ENCODE results near the gene KLHDC4. TPM values are rescaled to one million over a fixed set of nuclear protein-coding genes. Genes with fewer than 3 reads are reported as not detected.
"Not testable (repeated sequence)": the region's sequence is repeated elsewhere in the genome, so short reads cannot be mapped to it uniquely, and the experiment has no call there.

KLHDC4 gene
- total RNA-seq, 1 experiment from 2014 or later = 117 TPM

- BruUV-seq (replicated peaks) = no TSS peak
These were observed 13.2 kb upstream of the KLHDC4 start for GRCh38 chr16:87778830-87779579.

GRCh38 chr16:87778476-87778829 lies 12.7 kb upstream of the KLHDC4 start:
- no peak for DNase-seq
- no peaks in the 10 kb centered on the region for H3K36me3 ChIP-seq (ENCODE audit: control insufficient read depth, insufficient read depth, low read length)
- CTCF ChIA-PET = interaction anchor here (0.6 to 4.0 kb wide), 17 partner anchors 10 to 93 kb away, joined by 3 to 80 read pairs (median 4); partner anchors contain the start of genes KLHDC4 and SLC7A5
- TF ChIP-seq, protein P1, sequence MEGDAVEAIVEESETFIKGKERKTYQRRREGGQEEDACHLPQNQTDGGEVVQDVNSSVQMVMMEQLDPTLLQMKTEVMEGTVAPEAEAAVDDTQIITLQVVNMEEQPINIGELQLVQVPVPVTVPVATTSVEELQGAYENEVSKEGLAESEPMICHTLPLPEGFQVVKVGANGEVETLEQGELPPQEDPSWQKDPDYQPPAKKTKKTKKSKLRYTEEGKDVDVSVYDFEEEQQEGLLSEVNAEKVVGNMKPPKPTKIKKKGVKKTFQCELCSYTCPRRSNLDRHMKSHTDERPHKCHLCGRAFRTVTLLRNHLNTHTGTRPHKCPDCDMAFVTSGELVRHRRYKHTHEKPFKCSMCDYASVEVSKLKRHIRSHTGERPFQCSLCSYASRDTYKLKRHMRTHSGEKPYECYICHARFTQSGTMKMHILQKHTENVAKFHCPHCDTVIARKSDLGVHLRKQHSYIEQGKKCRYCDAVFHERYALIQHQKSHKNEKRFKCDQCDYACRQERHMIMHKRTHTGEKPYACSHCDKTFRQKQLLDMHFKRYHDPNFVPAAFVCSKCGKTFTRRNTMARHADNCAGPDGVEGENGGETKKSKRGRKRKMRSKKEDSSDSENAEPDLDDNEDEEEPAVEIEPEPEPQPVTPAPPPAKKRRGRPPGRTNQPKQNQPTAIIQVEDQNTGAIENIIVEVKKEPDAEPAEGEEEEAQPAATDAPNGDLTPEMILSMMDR (IDR thresholded peaks at IDR 0.05; ENCODE audit: insufficient read depth in 1 of 2, low read depth in 1 of 2, low read length in 1 of 2, severe bottlenecking in 1 of 2, unreplicated experiment in 1 of 2) = no peak
- H3K4me3 ChIP-seq (ENCODE audit: low read depth, low read length) = no peak overlapping the region
- Mint-ChIP-seq H3K27ac (ENCODE audit: unreplicated experiment) (peak overlapping the region; percentile 99), H3K27me3 (ENCODE audit: insufficient read depth, unreplicated experiment) (no peaks in the 10 kb centered on the region), H3K9me3 (ENCODE audit: unreplicated experiment) (no peaks in the 10 kb centered on the region), H3K4me3 (ENCODE audit: unreplicated experiment) (peak overlapping the region; percentile 23), H3K4me1 (ENCODE audit: low read depth, unreplicated experiment) (peaks cover 21% of the 10 kb centered on the region), H3K36me3 (ENCODE audit: insufficient read depth, unreplicated experiment) (peaks cover 23% of the 10 kb centered on the region)
- H3K4me1 ChIP-seq = peaks cover 30% of the 10 kb centered on the region
- no peaks in the 10 kb centered on the region for H3K9me3 ChIP-seq
- H3K27me3 ChIP-seq (replicated peaks; ENCODE audit: control insufficient read depth, insufficient read depth, low read length) = no peaks in the 10 kb centered on the region
- POLR2A ChIA-PET = interaction anchor here (0.5 to 2.7 kb wide), 4 partner anchors 12 to 172 kb away, joined by 3 to 54 read pairs (median 6); partner anchors contain the start of genes BANP and SLC7A5
- BruUV-seq (replicated peaks) = no TSS peak
- intact Hi-C loops (cut with micrococcal nuclease; ENCODE audit: unreplicated experiment) = loop anchor here (2.0 kb wide), 2 partner anchors 50 to 72 kb away; no protein-coding TSS in a partner anchor

More at GRCh38 chr16:87778830-87779579, 13.2 kb upstream of the KLHDC4 start:
- H3K4me1 Mint-ChIP-seq (ENCODE audit: low read depth, unreplicated experiment) = peaks cover 21% of the 10 kb centered on the region
- no peak overlapping the region for H3K4me3 ChIP-seq (ENCODE audit: low read depth, low read length)
- no peaks in the 10 kb centered on the region for H3K27me3 ChIP-seq (replicated peaks; ENCODE audit: control insufficient read depth, insufficient read depth, low read length)
- POLR2A ChIA-PET = interaction anchor here (0.5 to 2.7 kb wide), 6 partner anchors 13 to 172 kb away, joined by 3 to 54 read pairs (median 6); partner anchors contain the start of genes BANP and SLC7A5
- TF ChIP-seq, protein P1 (IDR thresholded peaks at IDR 0.05; ENCODE audit: insufficient read depth in 1 of 2, low read depth in 1 of 2, low read length in 1 of 2, severe bottlenecking in 1 of 2, unreplicated experiment in 1 of 2) = peak; percentile 86 to 95
- H3K4me3 Mint-ChIP-seq (ENCODE audit: unreplicated experiment) = peak overlapping the region; percentile 22
- no peaks in the 10 kb centered on the region for H3K9me3 ChIP-seq
- peaks cover 23% of the 10 kb centered on the region for H3K36me3 Mint-ChIP-seq (ENCODE audit: insufficient read depth, unreplicated experiment)
- H3K27me3 Mint-ChIP-seq (ENCODE audit: insufficient read depth, unreplicated experiment) = no peaks in the 10 kb centered on the region
- peak; percentile 92 to 94 for DNase-seq
- H3K36me3 ChIP-seq (ENCODE audit: control insufficient read depth, insufficient read depth, low read length) = no peaks in the 10 kb centered on the region
- CTCF ChIA-PET = interaction anchor here (0.6 to 4.0 kb wide), 24 partner anchors 9 to 172 kb away, joined by 3 to 80 read pairs (median 4); partner anchors contain the start of genes BANP, KLHDC4 and SLC7A5
- intact Hi-C loops (cut with micrococcal nuclease; ENCODE audit: unreplicated experiment) = loop anchor here (1.0 to 2.0 kb wide), 6 partner anchors 10 to 130 kb away; no protein-coding TSS in a partner anchor
- H3K4me1 ChIP-seq = peaks cover 34% of the 10 kb centered on the region
- peak overlapping the region; percentile 99 for H3K27ac Mint-ChIP-seq (ENCODE audit: unreplicated experiment)
- no peaks in the 10 kb centered on the region for H3K9me3 Mint-ChIP-seq (ENCODE audit: unreplicated experiment)

DNA sequence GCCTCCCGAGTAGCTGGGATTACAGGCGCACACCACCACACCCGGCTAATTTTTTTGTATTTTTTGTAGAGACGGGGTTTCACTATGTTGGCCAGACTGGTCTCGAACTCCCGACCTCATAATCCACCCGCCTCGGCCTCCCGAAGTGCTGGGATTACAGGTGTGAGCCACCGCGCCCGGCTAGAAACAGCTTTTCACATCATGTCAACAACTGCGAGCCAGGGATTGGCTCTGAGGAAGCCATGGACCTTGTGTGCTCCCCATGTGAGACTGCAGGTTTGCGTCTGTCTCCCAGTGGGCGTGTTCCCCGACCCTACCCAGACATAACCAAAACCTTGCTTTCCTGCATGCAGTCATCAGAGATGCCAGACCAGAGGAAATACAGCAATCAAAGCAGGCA lies 8.1 kb upstream of the KLHDC4 start:
- H3K9me3 ChIP-seq; H3K4me1 ChIP-seq; H3K36me3 Mint-ChIP-seq (ENCODE audit: insufficient read depth, unreplicated experiment); H3K4me1 Mint-ChIP-seq (ENCODE audit: low read depth, unreplicated experiment); H3K27me3 Mint-ChIP-seq (ENCODE audit: insufficient read depth, unreplicated experiment); DNase-seq; CTCF ChIA-PET; H3K9me3 Mint-ChIP-seq (ENCODE audit: unreplicated experiment); H3K27ac Mint-ChIP-seq (ENCODE audit: unreplicated experiment); intact Hi-C loops (cut with micrococcal nuclease; ENCODE audit: unreplicated experiment); H3K4me3 Mint-ChIP-seq (ENCODE audit: unreplicated experiment); H3K36me3 ChIP-seq (ENCODE audit: control insufficient read depth, insufficient read depth, low read length); BruUV-seq (replicated peaks); POLR2A ChIA-PET; H3K4me3 ChIP-seq (ENCODE audit: low read depth, low read length); H3K27me3 ChIP-seq (replicated peaks; ENCODE audit: control insufficient read depth, insufficient read depth, low read length): not testable (repeated sequence)

DNA sequence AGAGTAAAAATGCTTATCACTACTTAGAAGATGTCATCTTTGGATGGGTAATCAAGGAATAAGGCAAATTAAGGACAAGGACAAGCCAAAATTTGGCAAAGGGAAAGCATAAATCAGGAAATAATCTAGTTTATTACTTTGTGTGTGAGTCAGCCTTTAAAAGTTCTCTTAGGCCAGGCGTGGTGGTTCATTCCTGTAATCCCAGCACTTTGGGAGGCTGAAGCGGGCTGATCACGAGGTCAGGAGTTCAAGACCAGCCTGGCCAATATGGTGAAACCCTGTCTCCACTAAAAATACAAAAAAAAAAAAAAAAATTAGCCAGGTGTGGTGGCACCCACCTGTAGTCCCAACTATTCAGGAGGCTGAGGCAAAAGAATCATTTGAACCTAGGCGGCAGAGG lies 1.7 kb upstream of the KLHDC4 start:
- CTCF ChIA-PET = interaction anchor here (0.7 to 1.6 kb wide), 2 partner anchors 132 to 1985 kb away, joined by 5 to 6 read pairs; no protein-coding TSS in a partner anchor
- H3K4me1 Mint-ChIP-seq (ENCODE audit: low read depth, unreplicated experiment); POLR2A ChIA-PET; H3K9me3 ChIP-seq; H3K27me3 Mint-ChIP-seq (ENCODE audit: insufficient read depth, unreplicated experiment); H3K4me1 ChIP-seq; H3K27ac Mint-ChIP-seq (ENCODE audit: unreplicated experiment); H3K4me3 ChIP-seq (ENCODE audit: low read depth, low read length); DNase-seq; BruUV-seq (replicated peaks); H3K9me3 Mint-ChIP-seq (ENCODE audit: unreplicated experiment); H3K36me3 ChIP-seq (ENCODE audit: control insufficient read depth, insufficient read depth, low read length); H3K27me3 ChIP-seq (replicated peaks; ENCODE audit: control insufficient read depth, insufficient read depth, low read length); intact Hi-C loops (cut with micrococcal nuclease; ENCODE audit: unreplicated experiment): not testable (repeated sequence)
- peak overlapping the region; percentile 99 for H3K4me3 Mint-ChIP-seq (ENCODE audit: unreplicated experiment)
- H3K36me3 Mint-ChIP-seq (ENCODE audit: insufficient read depth, unreplicated experiment) = peaks cover 35% of the 10 kb centered on the region

All from Caco-2 (cell line).